ENCODE data around the gene GRAMD1B. TPM values are rescaled to one million over a fixed set of nuclear protein-coding genes. Genes with fewer than 3 reads are reported as not detected.

Gene GRAMD1B
- total RNA-seq, 1 donor from 2014 or later = 15.0 TPM

DNA sequence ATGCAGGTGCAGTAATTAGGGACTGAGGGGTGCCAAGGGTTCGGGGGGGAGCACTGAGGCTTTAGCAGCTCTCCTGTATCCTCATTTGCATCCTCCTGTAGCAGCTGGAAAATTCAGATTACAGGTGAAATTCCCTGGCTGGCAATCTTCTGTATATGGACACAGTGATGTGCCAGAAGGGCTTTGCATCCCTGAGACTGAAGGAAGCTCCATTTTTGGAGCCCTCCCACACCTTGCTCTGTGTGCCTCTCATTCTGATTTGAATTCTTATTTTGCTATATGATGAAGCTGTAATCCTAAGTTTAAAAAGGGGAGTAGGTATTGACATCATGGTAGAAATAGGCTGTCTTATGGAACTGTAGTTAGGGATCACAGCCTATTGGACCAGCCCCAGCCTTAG is 177.7 kb downstream of the GRAMD1B start:
- ATAC-seq (ENCODE audit: low read depth) = no peak
- no peak overlapping the region for H3K4me3 Mint-ChIP-seq
- no peak for DNase-seq
- H3K27me3 Mint-ChIP-seq = no peaks in the 10 kb centered on the region
- intact Hi-C loops (cut with micrococcal nuclease) = no loop called here
- H3K4me1 Mint-ChIP-seq = no peaks in the 10 kb centered on the region
- CTCF ChIA-PET = no interaction called here
- TF ChIP-seq, protein P1, sequence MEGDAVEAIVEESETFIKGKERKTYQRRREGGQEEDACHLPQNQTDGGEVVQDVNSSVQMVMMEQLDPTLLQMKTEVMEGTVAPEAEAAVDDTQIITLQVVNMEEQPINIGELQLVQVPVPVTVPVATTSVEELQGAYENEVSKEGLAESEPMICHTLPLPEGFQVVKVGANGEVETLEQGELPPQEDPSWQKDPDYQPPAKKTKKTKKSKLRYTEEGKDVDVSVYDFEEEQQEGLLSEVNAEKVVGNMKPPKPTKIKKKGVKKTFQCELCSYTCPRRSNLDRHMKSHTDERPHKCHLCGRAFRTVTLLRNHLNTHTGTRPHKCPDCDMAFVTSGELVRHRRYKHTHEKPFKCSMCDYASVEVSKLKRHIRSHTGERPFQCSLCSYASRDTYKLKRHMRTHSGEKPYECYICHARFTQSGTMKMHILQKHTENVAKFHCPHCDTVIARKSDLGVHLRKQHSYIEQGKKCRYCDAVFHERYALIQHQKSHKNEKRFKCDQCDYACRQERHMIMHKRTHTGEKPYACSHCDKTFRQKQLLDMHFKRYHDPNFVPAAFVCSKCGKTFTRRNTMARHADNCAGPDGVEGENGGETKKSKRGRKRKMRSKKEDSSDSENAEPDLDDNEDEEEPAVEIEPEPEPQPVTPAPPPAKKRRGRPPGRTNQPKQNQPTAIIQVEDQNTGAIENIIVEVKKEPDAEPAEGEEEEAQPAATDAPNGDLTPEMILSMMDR (IDR thresholded peaks at IDR 0.05) = no peak
- H3K36me3 Mint-ChIP-seq (ENCODE audit: low read depth) = peaks cover 7% of the 10 kb centered on the region
- no peaks in the 10 kb centered on the region for H3K9me3 Mint-ChIP-seq
- H3K27ac Mint-ChIP-seq = no peak overlapping the region
- POLR2A ChIA-PET = no interaction called here

DNA sequence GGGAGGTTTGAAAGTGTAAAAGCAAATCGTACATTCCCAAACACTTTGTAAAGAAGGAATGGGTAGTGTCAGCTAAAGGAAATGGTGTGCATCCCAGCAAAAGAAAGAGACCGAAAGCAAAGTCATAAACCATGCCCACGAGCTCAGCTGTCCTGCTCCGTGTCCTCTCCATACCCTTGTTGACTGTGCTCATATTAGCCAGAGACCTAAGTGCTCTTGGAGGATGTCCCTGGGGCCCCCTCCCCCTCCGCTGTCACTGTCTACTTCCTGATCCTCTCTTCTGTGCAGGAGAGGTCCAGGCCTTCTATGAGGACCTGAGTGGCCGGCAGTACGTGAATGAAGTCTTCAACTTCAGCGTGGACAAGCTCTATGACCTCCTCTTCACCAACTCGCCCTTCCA is 178.3 kb downstream of the GRAMD1B start:
- DNase-seq (no peak), ATAC-seq (ENCODE audit: low read depth) (no peak)
- no peak overlapping the region for H3K27ac Mint-ChIP-seq
- TF ChIP-seq, protein P1 (IDR thresholded peaks at IDR 0.05) = no peak
- H3K9me3 Mint-ChIP-seq = no peaks in the 10 kb centered on the region
- no peaks in the 10 kb centered on the region for H3K4me1 Mint-ChIP-seq
- H3K36me3 Mint-ChIP-seq (ENCODE audit: low read depth) = peaks cover 7% of the 10 kb centered on the region
- intact Hi-C loops (cut with micrococcal nuclease) = no loop called here
- CTCF ChIA-PET = no interaction called here
- no peak overlapping the region for H3K4me3 Mint-ChIP-seq
- POLR2A ChIA-PET = no interaction called here
- H3K27me3 Mint-ChIP-seq = no peaks in the 10 kb centered on the region

DNA sequence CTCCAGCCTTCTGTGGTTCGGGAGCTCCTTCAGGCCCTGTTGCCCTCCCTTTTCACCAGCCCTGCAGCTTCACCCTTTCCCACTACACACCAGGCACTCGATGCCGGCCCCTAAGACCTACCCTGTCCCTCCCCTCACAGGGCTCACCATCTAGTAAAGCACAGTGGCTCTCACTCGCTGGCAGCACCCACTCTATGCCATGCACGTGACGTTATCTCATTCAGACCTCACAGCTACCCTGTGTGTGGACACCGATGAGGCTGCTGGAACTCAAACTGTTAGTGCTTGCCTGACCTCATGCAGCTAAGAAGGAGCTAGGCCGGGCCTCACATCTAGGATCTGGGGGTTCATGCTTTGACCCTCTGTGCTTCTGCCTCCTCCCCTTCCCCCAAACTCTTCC is 178.9 kb downstream of the GRAMD1B start:
- CTCF ChIA-PET = no interaction called here
- Mint-ChIP-seq H3K4me1 (no peaks in the 10 kb centered on the region), H3K36me3 (ENCODE audit: low read depth) (peaks cover 7% of the 10 kb centered on the region), H3K27ac (no peak overlapping the region), H3K9me3 (no peaks in the 10 kb centered on the region), H3K4me3 (no peak overlapping the region), H3K27me3 (no peaks in the 10 kb centered on the region)
- no peak for ATAC-seq (ENCODE audit: low read depth)
- DNase-seq = no peak
- intact Hi-C loops (cut with micrococcal nuclease) = no loop called here
- TF ChIP-seq, protein P1 (IDR thresholded peaks at IDR 0.05) = no peak
- POLR2A ChIA-PET = no interaction called here

DNA sequence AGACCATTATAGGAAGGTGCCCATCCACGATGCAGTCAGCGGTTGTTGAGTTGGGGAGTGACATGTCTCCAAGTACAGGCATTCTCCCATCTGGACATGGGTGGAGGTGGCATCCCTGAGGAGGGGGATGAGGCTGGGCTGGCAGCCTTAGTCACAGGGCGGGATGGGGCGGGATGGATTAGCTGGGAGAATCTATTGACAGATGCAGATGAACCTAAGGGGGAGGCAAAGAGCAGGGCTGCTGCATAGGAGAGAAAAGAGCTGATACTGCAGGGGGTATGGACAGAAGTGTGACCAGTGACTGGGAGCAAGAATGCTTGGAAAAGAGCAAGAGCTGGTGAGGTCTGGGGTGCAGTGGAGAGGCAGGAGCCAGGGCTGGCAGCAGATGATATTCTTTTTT is 181.6 kb downstream of the GRAMD1B start:
- Mint-ChIP-seq H3K4me3 (no peak overlapping the region), H3K36me3 (ENCODE audit: low read depth) (peaks cover 7% of the 10 kb centered on the region)

DNA sequence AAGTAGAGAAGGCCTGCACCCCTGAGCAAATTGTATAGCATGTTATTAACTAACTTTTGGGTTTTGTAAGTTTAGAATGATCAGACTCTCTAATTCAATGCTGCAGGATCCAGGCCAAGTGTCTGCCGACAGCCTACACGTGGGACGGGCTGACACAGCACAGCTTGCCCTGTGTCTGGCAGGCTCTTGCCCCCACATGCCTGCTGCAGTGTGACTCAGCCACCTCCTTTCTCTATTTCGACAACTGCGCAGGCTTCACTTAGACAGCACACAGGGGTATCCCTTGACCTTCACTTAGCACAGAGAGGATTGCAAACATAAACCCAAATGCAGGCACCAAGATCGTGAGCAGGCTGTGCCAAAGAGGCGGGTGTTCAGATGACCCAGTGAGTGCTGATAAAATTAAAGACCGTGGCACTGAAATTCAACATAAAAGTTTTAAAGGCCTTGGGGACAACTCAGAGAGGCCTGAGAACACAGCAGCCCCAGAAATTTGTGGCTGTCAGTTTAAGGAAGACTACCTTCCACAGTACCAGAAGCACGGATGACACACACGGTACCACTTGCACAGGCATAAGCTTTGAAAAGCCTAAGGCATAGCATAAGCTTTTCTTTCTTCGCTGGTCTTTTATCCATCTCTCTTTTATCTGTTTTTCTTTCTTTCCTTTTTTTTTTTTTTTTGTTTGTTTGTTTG is 186.6 kb downstream of the GRAMD1B start:
- Mint-ChIP-seq H3K36me3 (ENCODE audit: low read depth) (no peaks in the 10 kb centered on the region), H3K9me3 (no peaks in the 10 kb centered on the region), H3K4me3 (no peak overlapping the region), H3K27me3 (no peaks in the 10 kb centered on the region), H3K4me1 (no peaks in the 10 kb centered on the region), H3K27ac (no peak overlapping the region)
- intact Hi-C loops (cut with micrococcal nuclease) = no loop called here
- CTCF ChIA-PET = no interaction called here
- TF ChIP-seq, protein P1 (IDR thresholded peaks at IDR 0.05) = no peak
- POLR2A ChIA-PET = no interaction called here
- no peak for DNase-seq
- no peak for ATAC-seq (ENCODE audit: low read depth)

More for the DNA sequence above, 181.6 kb downstream of the GRAMD1B start:
- Mint-ChIP-seq H3K9me3 (no peaks in the 10 kb centered on the region), H3K27ac (no peak overlapping the region), H3K27me3 (no peaks in the 10 kb centered on the region), H3K4me1 (no peaks in the 10 kb centered on the region)
- ChIA-PET CTCF (no interaction called here), POLR2A (no interaction called here)
- DNase-seq (no peak), ATAC-seq (ENCODE audit: low read depth) (no peak)
- TF ChIP-seq, protein P1 (IDR thresholded peaks at IDR 0.05) = no peak
- intact Hi-C loops (cut with micrococcal nuclease) = no loop called here

All from activated B cell treated with CpG ODN at 0.5 μM for 24 hours (primary cell).